Muscle of back (tissue), 11 donors: ENCODE measurements around the gene PANK1. TPM values are rescaled to one million over a fixed set of nuclear protein-coding genes. Genes with fewer than 3 reads are reported as not detected.
A peak's percentile ranks its signal among the peaks of the same experiment; 100 is the strongest.
"Not testable (repeated sequence)": the region's sequence is repeated elsewhere in the genome, so short reads cannot be mapped to it uniquely, and the experiment has no call there.

Experiments
- DNase-seq, 3 donors: peaks; one replicate each; pipeline versions ENCODE4 v3.0.0 to v3.0.0-alpha.2; 2013
- polyA plus RNA-seq, 10 donors: library from polyadenylated mRNA; unstranded; fragments of 120-200 nt; gene quantifications; one replicate each; pipeline ENCODE4 v1.2.1, GENCODE V29; 2013; ENCODE audit not compliant: insufficient read length in 10 of 10

PANK1 gene
- polyA plus RNA-seq, 10 donors: 10.3 to 21.7 (median 14.3) TPM

DNA sequence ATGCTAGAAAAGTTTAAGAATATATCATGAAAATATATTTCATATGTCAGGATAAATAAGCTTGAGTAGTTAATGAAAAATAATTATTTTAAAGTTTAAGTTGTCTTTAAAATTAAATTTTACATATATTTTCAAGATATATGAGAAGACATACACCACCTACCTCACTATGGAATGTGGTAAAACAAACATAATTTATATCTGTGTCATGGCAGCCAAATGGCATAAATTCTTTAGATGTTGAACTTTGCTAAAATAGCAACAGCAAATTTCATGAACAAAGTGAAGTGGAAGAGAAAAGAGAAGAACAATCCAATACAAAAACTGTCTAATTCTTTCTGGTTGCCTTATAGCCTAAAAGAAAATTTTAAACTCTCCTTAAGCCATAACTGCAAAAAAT, 70.0 kb downstream of the PANK1 start:
- DNase-seq: no peak

DNA sequence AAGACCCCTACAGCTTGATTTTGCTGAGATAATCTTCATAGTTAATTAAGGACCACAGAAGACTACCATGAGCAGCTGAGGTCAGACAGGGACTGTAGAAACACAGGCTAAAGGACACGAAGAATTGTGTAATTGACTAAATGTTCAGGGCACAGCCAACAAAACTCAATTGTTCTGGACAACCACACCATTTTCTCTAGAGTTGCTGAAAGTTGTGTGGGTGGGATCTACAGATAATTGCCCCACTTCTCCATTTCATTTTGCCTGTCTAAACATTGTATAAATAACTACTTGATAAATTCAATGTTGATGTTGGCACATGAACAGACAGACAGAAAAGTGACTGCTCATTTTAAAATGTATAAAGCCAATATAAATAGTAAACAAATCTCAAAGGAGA, 70.7 kb downstream of the PANK1 start:
- no peak for DNase-seq

DNA sequence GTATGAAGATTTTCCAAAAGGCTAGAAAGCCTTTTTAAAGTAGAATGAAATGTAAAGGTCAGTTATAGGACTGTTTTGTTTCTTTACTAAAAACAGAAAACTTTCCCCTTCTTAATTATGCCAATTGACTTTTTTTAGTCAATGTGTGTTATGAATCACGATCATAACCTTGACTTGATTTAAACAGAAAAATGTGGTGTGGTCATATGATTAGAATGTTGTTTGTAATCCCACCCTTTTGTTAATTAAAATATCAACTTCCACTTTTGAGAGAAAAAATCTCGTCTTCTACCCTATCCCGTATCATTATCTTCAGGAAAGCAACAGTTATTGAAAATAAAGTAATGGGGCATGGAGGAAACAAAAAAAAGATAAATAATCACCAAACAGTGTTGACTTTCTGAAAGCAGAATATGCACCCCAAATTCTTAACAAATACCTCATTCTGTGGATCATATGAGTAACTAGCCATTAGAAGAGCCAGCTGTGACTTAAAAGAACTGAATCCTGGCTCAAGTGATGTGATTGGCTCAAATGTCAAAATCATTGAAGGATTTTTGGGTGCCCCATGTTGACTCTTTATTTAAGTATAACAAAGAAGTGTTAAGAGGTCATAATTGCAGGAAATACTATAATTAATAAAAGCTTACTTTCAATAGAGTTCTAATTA, 77.3 kb downstream of the PANK1 start:
- DNase-seq: no peak

DNA sequence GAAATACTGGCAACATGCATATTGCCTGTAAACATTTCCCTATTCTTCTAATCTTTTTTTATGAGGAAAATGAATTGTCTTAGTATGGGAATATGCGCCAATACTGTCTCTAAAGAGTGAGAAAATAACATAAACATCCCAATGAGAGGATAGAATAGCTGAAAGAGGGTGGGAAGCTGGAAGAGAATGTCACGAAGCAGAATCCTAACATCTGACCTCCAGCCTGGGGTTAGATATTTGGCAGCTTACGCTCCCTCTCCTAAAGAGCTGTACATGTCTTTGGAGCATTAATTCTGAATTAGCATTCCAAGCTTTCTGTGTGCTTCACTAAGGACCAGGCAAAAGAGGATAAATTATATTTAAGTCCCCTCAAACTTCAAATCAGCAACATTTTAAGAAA, 78.0 kb downstream of the PANK1 start:
- DNase-seq: peak in 2 of 3 donors; percentile 39 to 75

DNA sequence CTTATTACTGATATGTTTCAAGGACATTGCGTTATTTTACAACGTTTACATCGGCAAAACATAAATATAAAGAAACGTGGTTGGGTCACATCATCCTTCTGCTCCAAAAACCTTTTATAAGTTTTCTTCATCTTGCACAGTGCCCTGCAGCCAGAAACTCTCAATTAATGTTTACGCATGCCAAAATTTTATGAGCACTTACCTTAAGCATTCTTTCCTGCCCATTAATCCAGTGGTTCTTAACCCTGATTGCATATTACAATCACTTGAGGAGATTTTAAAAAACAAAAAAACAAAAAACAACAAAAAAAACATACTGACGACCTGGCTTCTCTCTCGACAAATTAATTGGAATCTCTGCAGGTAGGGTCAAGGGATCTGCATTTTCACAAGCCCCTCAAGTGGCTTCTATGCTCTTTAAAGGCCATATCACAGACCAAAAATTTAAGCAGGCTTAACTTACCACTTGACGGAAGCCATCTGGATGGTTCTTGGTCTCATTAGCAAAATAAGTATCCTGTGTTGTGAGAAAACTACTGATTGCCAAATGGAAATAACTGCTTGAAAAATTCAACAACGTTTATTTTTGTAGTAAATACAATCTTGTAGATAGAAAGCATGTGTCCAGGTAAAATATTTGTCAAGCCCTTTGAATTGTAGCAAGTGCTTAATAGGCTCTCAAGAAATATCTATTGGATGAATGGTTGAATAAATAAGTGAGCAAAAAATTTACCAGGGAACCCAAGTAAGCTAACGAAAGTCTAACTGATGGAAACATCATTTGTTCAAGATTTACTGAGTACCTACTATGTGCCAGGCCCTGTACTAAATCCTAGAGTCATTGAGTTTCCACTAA, 78.7 kb downstream of the PANK1 start:
- DNase-seq: no peak

DNA sequence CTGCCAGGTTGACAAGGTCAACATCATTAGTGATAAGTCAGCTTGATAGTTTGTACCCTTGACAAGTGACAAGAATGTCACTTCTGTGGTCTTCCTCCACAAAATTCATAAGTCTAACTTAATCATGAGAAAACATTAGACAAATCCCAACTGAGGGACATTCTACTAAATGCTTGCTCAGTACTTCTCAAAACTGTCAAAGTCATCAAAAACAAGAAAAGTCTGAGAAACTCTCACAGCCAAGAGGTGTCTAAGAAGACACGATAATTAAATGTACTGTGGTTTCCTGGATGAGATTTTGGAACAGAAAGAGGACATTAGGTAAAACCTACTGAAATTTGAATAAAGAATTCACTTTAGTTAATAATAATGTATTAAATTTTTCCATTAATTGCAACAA, 79.9 kb downstream of the PANK1 start:
- no peak for DNase-seq

DNA sequence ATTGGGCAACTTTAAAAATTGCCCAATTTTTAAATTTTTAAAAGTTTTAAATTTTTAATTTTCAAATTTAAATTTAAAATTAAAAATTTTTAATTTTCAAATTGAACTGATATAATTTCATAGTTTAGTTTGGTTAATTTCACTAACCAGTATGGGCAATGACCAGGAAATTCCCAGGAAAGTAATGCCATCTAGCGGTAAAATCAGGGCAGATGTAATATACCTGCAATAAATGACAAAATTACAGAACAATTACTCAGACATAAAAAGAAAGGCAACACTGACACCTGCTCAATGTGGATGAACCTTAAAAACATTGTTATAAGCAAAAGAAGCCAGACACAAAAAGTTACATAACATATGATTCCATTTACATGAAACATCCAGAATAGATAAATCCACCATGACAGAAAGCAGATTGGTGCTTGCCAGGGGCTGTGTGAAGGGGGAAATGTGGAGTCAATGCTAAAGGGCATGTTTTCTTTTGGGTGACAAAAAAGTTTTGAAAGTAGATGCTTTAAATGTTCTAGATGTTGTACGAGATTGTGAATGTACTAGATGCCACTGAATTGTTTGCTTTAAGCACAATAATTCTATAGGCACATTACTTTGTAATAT, 81.1 kb downstream of the PANK1 start:
- DNase-seq: peak; percentile 36 to 51 (median 39)

DNA sequence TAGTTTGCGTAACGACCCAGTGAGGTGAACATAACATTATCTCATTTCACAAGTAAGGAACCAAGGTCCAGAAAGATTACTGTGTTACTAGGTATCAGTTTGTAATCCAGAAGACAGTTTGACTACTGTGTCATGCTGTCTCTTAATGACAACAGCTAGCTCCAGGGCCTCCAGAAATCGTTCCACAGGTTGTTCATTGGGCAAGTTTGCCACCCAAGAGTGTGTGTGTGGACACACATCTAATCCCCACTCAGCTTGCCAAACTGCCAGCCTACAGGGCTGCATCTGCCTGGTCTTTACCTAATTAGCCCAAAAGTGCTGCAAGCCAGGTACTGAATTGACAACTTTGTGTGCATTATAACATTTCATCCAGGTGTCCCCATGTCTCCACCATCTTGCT, 81.7 kb downstream of the PANK1 start:
- no peak for DNase-seq

DNA sequence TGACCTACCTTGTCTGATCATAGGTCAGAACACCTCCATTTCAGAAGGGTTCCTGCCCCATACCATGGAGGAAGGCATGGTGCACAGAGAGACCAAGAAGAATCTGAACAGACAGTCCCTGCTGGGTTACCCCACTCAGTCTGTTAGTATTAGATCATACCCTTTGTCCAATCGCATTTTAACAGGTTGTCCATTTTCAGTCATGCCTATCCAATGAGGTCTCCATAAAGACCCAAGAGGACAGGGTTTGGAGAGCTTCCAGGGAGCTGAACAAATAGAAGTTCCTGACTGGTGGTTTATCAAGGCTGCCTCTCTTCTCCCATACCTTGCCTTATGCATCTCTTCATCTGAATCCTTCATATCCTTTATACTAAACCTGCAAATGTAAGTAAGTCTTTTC, 88.4 kb downstream of the PANK1 start:
- no peak for DNase-seq

DNA sequence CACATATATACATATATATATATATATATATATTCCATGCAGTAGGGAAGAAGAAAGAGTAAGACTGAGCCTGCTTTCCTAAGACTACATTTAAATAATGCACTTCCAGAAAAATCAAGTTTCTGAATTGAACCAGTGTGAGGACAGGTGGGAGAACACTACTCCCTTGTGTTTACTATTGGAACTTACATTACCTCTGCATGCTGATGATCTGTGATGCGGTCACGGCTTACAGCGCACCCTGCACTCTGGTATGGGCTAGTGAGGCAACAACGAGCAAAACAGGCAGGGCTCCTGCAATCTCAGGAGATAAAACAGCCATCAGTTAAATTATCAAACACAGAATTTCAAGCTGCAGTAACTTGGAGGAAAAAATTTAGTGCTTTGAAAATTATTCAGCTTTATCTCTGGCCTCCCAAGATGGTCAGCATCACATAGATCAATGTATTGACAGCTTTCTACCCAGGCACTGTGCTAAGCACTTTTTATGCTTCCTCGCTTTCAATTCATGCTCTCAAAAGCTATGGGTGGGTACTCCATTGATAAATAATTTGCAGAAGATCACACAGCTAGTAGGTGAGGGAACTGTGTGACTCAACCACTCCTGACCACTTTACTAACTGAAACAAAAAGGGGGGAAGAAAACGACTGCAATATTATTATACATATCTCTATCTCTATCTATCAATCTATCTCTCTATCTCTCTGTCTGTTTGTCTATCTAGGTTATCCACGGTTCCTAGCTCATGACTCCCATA, 89.2 kb downstream of the PANK1 start:
- DNase-seq: no peak

DNA sequence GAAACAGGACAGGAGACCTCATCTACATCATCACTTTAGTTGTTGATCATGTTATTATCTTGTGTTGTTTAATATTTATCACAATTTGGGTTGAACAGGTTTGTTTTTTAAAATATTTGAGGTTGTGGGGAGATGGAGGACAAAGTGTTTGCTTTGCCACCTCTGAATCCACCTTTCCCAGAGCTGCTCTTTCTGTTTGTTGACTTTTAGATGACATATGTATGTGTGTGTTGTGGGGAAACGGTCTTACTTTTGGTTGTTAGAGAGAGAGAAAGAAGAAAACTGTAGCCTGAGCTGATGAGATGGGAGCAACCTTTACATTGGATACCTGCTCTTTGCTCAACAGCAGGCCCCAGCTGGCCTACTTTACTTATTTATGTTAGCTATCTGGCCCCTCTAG, 90.6 kb downstream of the PANK1 start:
- DNase-seq: no peak

DNA sequence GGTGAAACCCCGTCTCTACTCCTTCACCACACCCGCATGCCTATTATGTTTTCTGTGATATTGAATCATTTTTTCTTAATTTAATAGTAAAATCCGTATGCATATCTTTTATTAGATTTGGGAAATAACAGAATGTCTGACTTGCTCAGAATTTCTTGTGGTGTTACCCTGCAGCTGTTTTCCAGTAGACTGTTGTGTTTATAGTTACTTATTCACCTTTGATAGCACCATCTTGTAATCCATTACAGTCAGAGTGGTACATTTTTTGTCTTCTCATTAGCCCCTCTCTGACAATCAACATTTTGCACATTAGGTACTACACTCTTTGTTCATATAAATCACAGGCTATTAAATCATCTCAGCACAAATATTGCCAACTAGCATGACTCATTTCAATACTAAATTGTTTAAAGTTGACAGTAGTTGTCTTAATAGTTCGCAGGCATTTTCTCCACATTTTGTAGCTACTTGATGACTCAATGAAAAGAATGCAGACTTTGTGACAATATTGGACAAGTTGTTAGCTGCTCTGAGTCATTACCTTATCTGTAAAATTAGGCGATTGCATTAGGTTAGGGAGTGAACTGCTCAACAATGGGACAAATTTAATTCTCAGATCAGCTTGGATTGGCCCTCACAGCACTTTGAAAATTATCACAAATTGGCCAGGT, 91.8 kb downstream of the PANK1 start:
- peak in 1 of 3 donors; percentile 92 for DNase-seq

DNA sequence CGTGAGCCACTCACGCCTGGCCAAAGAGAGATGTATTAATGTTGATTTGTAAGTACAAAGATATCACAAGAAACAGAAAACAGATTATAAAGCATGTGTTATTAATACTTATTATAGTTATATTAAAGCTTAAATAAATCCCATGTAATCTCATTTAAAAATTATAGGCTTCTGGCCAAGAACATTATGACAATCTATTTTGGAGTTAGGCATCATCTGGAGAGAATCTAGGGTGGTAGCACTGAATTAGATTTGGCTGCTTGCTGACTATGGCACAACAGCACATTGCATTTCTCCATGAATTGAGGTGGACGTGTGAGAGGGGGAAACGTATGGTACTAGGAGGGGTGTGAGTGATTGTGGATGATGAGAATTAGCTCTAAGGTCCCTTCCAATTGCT, 92.8 kb downstream of the PANK1 start:
- DNase-seq: no peak

DNA sequence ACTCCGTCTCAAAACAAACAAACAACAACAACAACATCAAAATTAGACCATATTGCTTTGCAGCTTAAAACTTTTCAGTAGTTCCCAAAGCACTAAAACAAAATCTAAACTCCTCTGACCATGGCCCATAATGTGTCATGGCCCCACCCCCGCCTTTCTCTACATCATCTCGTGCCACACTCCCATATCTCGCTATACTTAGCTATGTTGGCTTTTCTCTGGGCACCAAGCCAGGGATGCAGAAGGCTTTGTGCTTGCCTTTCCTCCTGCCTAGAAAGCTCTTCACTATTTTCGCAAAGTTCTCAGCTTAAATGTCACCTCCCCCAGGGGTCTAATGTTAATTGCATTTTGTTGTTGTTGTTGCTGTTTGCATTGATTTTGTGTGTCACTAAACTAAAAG, 94.5 kb downstream of the PANK1 start:
- DNase-seq: no peak

DNA sequence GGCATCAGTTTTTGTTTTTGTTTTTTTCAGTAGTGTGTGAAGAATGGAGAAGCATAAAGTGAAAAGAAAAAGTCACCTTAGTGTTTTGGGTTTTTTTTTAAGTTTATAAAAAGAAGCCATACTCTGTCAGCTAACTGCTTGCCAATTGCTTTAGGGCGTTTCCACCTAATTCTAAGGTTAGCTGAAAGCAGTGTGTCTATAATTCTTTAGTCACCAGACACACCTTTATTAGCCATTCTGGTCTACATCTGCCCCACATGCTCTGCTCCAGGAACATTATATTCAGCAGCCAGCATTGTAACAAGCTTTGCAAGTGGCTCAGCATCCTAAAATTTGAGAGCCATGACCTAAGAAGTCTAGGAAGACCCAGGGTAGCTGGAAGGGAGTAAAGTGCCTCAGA, 95.5 kb downstream of the PANK1 start:
- DNase-seq: no peak

DNA sequence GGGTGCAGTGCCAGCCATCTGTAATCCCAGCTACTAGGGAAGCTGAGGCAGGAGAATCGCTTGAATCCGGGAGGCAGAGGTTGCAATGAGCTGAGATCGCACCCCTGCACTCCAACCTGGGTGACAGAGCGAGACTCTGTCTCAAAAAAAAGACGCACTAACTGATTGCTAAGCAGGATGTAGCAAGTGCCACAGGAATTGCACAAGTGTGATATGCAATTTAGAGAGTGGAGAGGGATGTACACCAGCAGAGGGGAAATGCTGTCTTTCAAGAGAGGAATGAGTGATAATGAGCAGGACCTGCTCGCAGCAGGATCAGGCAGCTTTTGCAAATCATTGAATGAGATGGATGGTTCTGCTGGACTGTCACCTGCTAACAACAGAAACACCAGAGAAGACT, 96.4 kb downstream of the PANK1 start:
- DNase-seq: no peak

DNA sequence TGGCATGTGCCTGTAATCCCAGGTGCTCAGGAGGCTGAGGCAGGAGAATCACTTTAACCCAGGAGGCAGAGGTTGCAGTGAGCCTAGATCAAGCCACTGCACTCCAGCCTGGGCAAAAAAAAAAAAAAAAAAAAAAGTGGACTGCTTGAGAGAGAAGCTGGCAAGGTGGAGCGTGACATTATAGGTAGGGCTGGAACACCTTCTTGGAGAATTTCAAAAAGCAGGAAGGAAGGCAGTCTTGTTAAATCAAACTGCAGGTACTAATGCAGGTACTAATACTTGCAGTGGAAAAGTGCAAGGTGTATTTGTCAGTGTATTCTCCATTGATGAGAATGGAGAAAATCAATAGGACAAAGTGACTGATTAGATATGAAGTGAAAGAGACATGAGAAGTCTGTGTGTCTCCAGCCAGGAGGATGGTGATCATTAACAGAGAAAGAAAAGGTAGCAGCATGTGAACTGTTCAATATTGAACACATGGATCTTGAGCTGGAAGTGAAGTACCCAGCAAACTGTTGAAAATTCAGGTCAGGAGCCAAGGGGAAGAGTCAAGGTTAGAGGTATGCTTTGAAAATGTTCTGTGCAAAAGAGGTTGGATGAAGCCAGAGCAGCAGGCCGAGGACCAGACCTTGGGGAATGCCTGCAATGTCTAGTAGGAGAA, 97.1 kb downstream of the PANK1 start:
- no peak for DNase-seq

DNA sequence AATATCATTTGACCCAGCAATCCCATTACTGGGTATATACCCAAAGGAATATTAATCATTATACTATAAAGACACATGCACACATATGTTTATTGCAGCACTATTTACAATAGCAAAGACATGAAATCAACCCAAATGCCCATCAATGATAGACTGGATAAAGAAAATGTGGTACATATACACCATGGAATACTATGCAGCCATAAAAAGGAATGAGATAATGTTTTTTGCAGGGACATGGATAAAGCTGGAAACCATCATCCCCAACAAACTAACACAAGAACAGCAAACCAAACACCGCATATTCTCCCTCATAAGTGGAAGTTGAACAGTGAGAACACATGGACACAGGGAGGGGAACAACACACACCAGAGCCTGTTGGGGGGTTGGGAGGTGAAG, 98.4 kb downstream of the PANK1 start:
- DNase-seq: not testable (repeated sequence)

DNA sequence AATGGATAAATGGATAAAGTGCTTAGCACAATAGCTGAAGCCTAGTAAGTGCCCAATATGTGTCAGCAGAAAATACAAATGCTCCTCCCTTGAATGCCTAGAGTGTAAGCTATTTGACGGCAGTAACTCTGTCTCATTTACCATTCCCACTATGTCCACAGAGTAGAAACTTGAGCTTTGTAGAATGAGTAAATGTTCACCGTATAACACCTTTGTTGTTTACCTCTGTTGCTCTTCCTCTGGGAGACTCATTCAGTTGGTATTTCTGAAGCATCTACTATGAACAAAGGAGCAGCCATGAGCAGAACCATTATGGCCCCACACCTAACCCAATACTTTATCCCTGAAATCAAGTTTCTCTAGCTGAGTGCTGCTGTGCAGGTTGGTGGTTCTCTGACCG, 101.2 kb downstream of the PANK1 start:
- DNase-seq: no peak

DNA sequence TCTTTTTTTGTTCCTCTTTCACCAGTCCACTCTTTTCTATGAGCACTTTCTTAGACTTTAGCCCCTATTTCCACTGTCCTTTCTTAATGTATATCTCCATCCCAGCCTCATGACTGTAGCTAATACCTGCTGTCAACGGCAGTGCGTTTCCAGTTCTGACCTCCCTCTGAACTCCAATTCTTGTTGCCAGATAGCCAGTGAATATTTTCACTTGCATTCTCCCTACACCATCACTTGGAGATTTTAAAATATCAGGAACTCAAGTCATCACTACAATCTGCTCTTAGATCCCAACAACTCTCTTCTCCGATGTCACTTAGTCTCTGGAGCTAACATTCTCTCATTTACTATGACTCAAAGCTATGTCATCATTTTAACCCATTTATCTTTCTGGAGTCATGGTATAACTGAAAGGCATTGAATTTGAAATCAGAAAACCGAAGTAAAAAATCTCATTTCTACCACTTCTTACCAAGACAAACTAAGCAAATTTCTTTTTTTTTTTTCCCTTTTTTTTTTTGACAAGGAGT, 104.6 kb downstream of the PANK1 start:
- DNase-seq: peak in 1 of 3 donors; percentile 51

DNA sequence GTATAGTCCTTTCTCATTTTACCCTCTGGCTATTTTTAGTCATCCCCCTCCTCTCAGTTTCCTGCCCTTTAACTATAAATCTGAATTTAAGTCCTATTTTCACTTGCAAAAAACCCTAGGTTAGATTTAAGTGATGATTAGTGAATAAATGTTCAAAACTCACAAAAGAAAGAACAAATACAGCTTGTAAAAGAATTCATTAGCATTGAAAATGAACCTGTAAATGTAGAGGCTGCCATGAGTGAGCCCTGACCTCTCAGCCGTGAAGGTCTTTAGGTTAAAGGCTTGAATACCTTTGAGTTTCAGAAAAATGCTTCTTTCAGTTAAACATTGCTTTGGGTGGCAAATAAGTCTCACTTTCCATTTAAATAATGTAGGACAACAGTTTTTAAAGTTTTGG, 107.7 kb downstream of the PANK1 start:
- DNase-seq: no peak
